ENCODE measurements around the gene DYSF.

Gene DYSF

GRCh38 chr2:71564790-71565189 is 111.4 kb downstream of the DYSF start:
- no peak overlapping the region for H3K4me3 ChIP-seq (IDR thresholded peaks at IDR 0.05; ENCODE audit: insufficient read depth, low read depth, low read length)
- no peak for TF ChIP-seq CTCF (conservative IDR thresholded peaks at IDR 0.05; ENCODE audit: low read depth, low read length)
- no peaks in the 10 kb centered on the region for H4K20me1 ChIP-seq (ENCODE audit: insufficient read depth)
- H3K4me1 ChIP-seq (ENCODE audit: low read depth, poor library complexity, severe bottlenecking), result no peaks in the 10 kb centered on the region
- H3K27me3 ChIP-seq (ENCODE audit: insufficient read depth, low read depth), result no peaks in the 10 kb centered on the region
- H2AFZ ChIP-seq (ENCODE audit: low read depth), result no peak overlapping the region
- H3K27ac ChIP-seq, result no peak overlapping the region
- H3K36me3 ChIP-seq (ENCODE audit: insufficient read depth), result no peaks in the 10 kb centered on the region
- H3K9ac ChIP-seq, result no peak overlapping the region
- no peaks in the 10 kb centered on the region for H3K79me2 ChIP-seq (ENCODE audit: insufficient read depth, low read depth)
- no peak overlapping the region for H3K4me2 ChIP-seq

- no peak overlapping the region for H3K4me2 ChIP-seq
- no peak overlapping the region for H3K27ac ChIP-seq
- no peaks in the 10 kb centered on the region for H3K79me2 ChIP-seq (ENCODE audit: insufficient read depth, low read depth)
- no peak overlapping the region for H3K9ac ChIP-seq
- H3K36me3 ChIP-seq (ENCODE audit: insufficient read depth), result no peaks in the 10 kb centered on the region
- no peaks in the 10 kb centered on the region for H3K4me1 ChIP-seq (ENCODE audit: low read depth, poor library complexity, severe bottlenecking)
- no peak for TF ChIP-seq CTCF (conservative IDR thresholded peaks at IDR 0.05; ENCODE audit: low read depth, low read length)
- no peak overlapping the region for H2AFZ ChIP-seq (ENCODE audit: low read depth)
- no peaks in the 10 kb centered on the region for H4K20me1 ChIP-seq (ENCODE audit: insufficient read depth)
- H3K27me3 ChIP-seq (ENCODE audit: insufficient read depth, low read depth), result no peaks in the 10 kb centered on the region
- no peak overlapping the region for H3K4me3 ChIP-seq (IDR thresholded peaks at IDR 0.05; ENCODE audit: insufficient read depth, low read depth, low read length)
Measured at GRCh38 chr2:71566372-71566771, 113.0 kb downstream of the DYSF start.

- no peaks in the 10 kb centered on the region for H3K79me2 ChIP-seq (ENCODE audit: insufficient read depth, low read depth)
- H2AFZ ChIP-seq (ENCODE audit: low read depth), result no peak overlapping the region
- TF ChIP-seq CTCF (conservative IDR thresholded peaks at IDR 0.05; ENCODE audit: low read depth, low read length), result no peak
- H3K27ac ChIP-seq, result no peak overlapping the region
- H3K9ac ChIP-seq, result no peak overlapping the region
- no peaks in the 10 kb centered on the region for H4K20me1 ChIP-seq (ENCODE audit: insufficient read depth)
- H3K4me2 ChIP-seq, result no peak overlapping the region
- H3K36me3 ChIP-seq (ENCODE audit: insufficient read depth), result no peaks in the 10 kb centered on the region
- H3K27me3 ChIP-seq (ENCODE audit: insufficient read depth, low read depth), result no peaks in the 10 kb centered on the region
- H3K4me3 ChIP-seq (IDR thresholded peaks at IDR 0.05; ENCODE audit: insufficient read depth, low read depth, low read length), result no peak overlapping the region
- no peaks in the 10 kb centered on the region for H3K4me1 ChIP-seq (ENCODE audit: low read depth, poor library complexity, severe bottlenecking)
Measured at GRCh38 chr2:71567625-71568024, 114.3 kb downstream of the DYSF start.

GRCh38 chr2:71568103-71568502 is 114.7 kb downstream of the DYSF start:
- Histone ChIP-seq H4K20me1 (ENCODE audit: insufficient read depth) (no peaks in the 10 kb centered on the region), H3K4me3 (IDR thresholded peaks at IDR 0.05; ENCODE audit: insufficient read depth, low read depth, low read length) (no peak overlapping the region), H3K4me2 (no peak overlapping the region), H3K4me1 (ENCODE audit: low read depth, poor library complexity, severe bottlenecking) (no peaks in the 10 kb centered on the region), H3K27me3 (ENCODE audit: insufficient read depth, low read depth) (no peaks in the 10 kb centered on the region), H3K79me2 (ENCODE audit: insufficient read depth, low read depth) (no peaks in the 10 kb centered on the region), H3K27ac (no peak overlapping the region), H3K9ac (no peak overlapping the region), H3K36me3 (ENCODE audit: insufficient read depth) (no peaks in the 10 kb centered on the region), H2AFZ (ENCODE audit: low read depth) (no peak overlapping the region)
- TF ChIP-seq CTCF (conservative IDR thresholded peaks at IDR 0.05; ENCODE audit: low read depth, low read length), result no peak

- Histone ChIP-seq H4K20me1 (ENCODE audit: insufficient read depth) (no peaks in the 10 kb centered on the region), H3K79me2 (ENCODE audit: insufficient read depth, low read depth) (no peaks in the 10 kb centered on the region), H3K4me1 (ENCODE audit: low read depth, poor library complexity, severe bottlenecking) (no peaks in the 10 kb centered on the region), H3K27ac (no peak overlapping the region), H3K36me3 (ENCODE audit: insufficient read depth) (no peaks in the 10 kb centered on the region), H3K9ac (no peak overlapping the region), H3K27me3 (ENCODE audit: insufficient read depth, low read depth) (no peaks in the 10 kb centered on the region), H2AFZ (ENCODE audit: low read depth) (no peak overlapping the region), H3K4me2 (no peak overlapping the region), H3K4me3 (IDR thresholded peaks at IDR 0.05; ENCODE audit: insufficient read depth, low read depth, low read length) (no peak overlapping the region)
- no peak for TF ChIP-seq CTCF (conservative IDR thresholded peaks at IDR 0.05; ENCODE audit: low read depth, low read length)
Measured at GRCh38 chr2:71570511-71570910, 117.2 kb downstream of the DYSF start.
